Tibial nerve (tissue), 4 donors: ENCODE results near the gene GRM8.

Experiments
- EP300 ChIP-seq, 2 donors: sonication (generic); formaldehyde crosslinking; IDR thresholded peaks; one replicate each; pipeline ENCODE4 v1.6.1; 2017; ENCODE audit warnings: antibody characterized with exemption in 2 of 2, mild to moderate bottlenecking in 1 of 2
- POLR2A ChIP-seq, 2 donors: fragments of 450-650 bp; IDR thresholded peaks; one replicate each; pipeline ENCODE4 v1.6.1; 2017; ENCODE audit warnings: antibody characterized with exemption in 2 of 2, mild to moderate bottlenecking in 2 of 2, moderate library complexity in 2 of 2
- TF ChIP-seq, protein P1 (sequence below), 5 experiments: fragments of 200-600 bp in 3 of 5; fragments of 450-650 bp in 2 of 5; sonication (generic) in 3 of 5; IDR thresholded peaks; one replicate each; pipeline ENCODE4 v1.5.1; 2016 to 2019; ENCODE audit warnings: antibody characterized with exemption in 5 of 5, mild to moderate bottlenecking in 3 of 5, moderate library complexity in 2 of 5

DNA sequence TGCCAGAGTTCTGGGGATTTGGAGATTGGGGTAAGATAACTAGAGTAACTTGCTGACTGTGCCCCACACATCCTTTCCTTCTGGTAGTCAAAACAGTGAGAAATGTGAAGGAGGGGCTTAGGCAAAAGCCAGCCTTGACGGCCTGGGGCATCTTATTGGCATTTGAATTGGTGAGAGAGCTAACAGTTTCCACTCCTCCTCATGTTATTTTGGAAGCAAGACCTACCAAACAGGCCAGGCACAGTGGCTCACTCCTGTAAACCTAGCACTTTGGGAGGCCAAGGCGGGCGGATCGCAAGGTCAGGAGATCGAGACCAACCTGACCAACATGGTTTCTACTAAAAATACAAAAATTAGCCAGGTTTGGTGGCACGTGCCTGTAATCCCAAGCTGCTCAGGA is 596.6 kb downstream of the GRM8 start:
- TF ChIP-seq, protein P1, sequence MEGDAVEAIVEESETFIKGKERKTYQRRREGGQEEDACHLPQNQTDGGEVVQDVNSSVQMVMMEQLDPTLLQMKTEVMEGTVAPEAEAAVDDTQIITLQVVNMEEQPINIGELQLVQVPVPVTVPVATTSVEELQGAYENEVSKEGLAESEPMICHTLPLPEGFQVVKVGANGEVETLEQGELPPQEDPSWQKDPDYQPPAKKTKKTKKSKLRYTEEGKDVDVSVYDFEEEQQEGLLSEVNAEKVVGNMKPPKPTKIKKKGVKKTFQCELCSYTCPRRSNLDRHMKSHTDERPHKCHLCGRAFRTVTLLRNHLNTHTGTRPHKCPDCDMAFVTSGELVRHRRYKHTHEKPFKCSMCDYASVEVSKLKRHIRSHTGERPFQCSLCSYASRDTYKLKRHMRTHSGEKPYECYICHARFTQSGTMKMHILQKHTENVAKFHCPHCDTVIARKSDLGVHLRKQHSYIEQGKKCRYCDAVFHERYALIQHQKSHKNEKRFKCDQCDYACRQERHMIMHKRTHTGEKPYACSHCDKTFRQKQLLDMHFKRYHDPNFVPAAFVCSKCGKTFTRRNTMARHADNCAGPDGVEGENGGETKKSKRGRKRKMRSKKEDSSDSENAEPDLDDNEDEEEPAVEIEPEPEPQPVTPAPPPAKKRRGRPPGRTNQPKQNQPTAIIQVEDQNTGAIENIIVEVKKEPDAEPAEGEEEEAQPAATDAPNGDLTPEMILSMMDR (IDR thresholded peaks at IDR 0.05) = no peak
- TF ChIP-seq POLR2A (IDR thresholded peaks at IDR 0.05) = no peak
- TF ChIP-seq EP300 (IDR thresholded peaks at IDR 0.05) = no peak
